Measurements from ENCODE around the gene MINDY1. TPM values are rescaled to one million over a fixed set of nuclear protein-coding genes. Genes with fewer than 3 reads are reported as not detected.

Gene MINDY1, protein sequence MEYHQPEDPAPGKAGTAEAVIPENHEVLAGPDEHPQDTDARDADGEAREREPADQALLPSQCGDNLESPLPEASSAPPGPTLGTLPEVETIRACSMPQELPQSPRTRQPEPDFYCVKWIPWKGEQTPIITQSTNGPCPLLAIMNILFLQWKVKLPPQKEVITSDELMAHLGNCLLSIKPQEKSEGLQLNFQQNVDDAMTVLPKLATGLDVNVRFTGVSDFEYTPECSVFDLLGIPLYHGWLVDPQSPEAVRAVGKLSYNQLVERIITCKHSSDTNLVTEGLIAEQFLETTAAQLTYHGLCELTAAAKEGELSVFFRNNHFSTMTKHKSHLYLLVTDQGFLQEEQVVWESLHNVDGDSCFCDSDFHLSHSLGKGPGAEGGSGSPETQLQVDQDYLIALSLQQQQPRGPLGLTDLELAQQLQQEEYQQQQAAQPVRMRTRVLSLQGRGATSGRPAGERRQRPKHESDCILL
- 10 to 100 TPM; 45.5 to 63.2 (median 49.5) TPM for total RNA-seq

DNA sequence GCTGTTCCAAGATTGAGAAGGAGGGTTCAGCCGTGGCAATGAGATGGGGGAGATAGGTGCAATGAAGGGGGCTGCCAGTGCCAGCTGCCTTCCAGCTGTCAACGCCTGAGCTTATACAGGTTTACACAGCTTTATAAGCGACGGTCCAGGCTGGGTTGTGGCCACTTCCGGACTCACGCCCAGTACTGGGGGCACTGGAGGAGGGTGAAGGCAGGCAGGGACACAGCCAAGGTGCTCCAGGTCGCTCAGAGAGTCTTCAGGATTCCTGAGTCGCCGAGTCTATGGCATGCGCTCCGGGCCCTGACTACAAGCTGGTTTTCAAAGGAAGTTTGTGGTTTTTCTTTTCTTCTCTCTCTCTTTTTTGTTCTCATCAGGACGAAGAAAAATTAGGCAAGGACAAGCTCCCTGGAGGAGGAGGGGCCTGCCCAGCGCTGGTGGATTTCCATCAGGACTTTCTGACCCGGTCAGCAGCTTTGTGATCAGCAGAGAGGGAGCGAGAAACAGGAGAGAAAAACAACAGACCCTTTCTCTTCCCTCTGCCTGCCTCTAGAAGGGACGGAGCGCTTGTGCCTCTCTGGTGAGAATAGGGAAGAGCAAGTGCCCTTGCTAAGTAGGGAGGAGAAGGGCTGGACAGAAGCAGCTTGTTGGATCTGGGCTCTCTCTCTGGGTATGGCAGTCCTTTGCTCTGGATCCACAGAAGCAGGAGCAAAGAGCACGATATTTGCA is at the start of gene MINDY1:
MINDY1 (minus strand) TSS at position 576 of the 726 bp plus-strand sequence. CDS start 4,285 bp downstream, outside the sequence.
- H3K9me3 ChIP-seq, result no peaks in the 10 kb centered on the region
- H3K4me1 ChIP-seq, result peaks cover 0 to 84% (median 52%) of the 10 kb centered on the region in 4 donors
- H3K4me3 ChIP-seq, result peak within 1 kb of the TSS; percentile 52 to 71 (median 64)
- peaks cover 0 to 11% (median 0%) of the 10 kb centered on the region in 3 donors for H3K36me3 ChIP-seq
- peak within 1 kb of the TSS; percentile 83 to 96 (median 91) for H3K27ac ChIP-seq
- 0 to 2% methylated on average over 18 of the region's 18 CpGs for WGBS, 2 donors
- no peaks in the 10 kb centered on the region for H3K27me3 ChIP-seq
- peak; percentile 54 to 79 for DNase-seq (ENCODE audit: low spot score in 2 of 2)
- TF ChIP-seq EP300 (IDR thresholded peaks at IDR 0.05) (peak; percentile 6 to 95), POLR2A (IDR thresholded peaks at IDR 0.05) (peak; percentile 48 to 67)
- TF ChIP-seq, protein P1, sequence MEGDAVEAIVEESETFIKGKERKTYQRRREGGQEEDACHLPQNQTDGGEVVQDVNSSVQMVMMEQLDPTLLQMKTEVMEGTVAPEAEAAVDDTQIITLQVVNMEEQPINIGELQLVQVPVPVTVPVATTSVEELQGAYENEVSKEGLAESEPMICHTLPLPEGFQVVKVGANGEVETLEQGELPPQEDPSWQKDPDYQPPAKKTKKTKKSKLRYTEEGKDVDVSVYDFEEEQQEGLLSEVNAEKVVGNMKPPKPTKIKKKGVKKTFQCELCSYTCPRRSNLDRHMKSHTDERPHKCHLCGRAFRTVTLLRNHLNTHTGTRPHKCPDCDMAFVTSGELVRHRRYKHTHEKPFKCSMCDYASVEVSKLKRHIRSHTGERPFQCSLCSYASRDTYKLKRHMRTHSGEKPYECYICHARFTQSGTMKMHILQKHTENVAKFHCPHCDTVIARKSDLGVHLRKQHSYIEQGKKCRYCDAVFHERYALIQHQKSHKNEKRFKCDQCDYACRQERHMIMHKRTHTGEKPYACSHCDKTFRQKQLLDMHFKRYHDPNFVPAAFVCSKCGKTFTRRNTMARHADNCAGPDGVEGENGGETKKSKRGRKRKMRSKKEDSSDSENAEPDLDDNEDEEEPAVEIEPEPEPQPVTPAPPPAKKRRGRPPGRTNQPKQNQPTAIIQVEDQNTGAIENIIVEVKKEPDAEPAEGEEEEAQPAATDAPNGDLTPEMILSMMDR (IDR thresholded peaks at IDR 0.05), result peak; percentile 42 to 77 (median 64)

DNA sequence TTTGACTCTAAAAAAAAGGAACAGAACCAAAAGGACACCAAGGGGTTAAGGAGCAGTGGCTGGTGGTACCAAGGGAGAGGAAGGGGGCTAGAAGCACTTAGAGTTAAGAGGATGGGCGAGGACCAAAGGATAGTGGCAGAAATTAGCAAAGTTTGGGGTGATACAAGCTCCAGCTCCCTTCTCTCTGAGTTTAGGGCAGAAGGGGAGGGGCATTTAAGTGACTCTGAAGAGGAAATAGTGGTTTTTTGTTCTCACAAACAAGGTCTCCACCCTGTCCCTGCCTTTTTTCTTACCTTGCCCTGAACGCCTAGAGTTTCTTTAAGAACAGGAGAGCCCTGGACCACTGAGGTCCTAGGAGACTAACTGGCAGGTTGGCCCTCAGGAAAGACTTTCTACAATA is 49.4 kb upstream of the MINDY1 start:
- H3K36me3 ChIP-seq, result peaks cover 0 to 54% (median 18%) of the 10 kb centered on the region in 3 donors
- peaks cover 0 to 44% (median 24%) of the 10 kb centered on the region in 4 donors for H3K4me1 ChIP-seq
- TF ChIP-seq EP300 (IDR thresholded peaks at IDR 0.05), result no peak
- no peak for TF ChIP-seq POLR2A (IDR thresholded peaks at IDR 0.05)
- TF ChIP-seq, protein P1 (IDR thresholded peaks at IDR 0.05), result no peak
- no peaks in the 10 kb centered on the region for H3K9me3 ChIP-seq
- peak overlapping the region in 1 of 4 donors; percentile 87 for H3K4me3 ChIP-seq
- no peaks in the 10 kb centered on the region for H3K27me3 ChIP-seq
- H3K27ac ChIP-seq, result peak overlapping the region; percentile 84 to 98 (median 97)
- WGBS, 2 donors, result 22 to 34% methylated on average over 2 of the region's 2 CpGs
- DNase-seq (ENCODE audit: low spot score in 2 of 2), result no peak

DNA sequence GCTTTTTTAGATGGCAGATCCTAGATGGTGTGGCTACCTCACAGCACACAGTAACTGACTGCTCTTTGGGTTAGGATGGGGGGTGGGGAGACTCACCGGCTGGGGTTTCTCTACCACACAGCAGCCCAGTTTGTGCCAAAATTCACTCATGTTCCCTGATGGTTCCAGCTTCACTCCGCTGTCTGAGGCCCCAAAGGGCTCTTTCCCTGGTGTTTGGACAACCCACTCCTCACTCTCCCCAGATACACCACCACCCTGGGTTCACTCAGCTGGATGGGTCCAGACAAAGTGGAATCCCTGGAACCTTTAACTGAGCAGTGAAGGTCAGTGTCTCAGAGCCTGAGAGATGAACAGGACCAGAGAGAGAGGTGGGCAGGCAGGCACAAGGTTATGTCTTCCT is 48.9 kb upstream of the MINDY1 start:
- H3K27me3 ChIP-seq, result no peaks in the 10 kb centered on the region
- WGBS, 2 donors, result 42 to 100% methylated on average over 1 to 2 of the region's 2 CpGs
- H3K4me3 ChIP-seq, result peak overlapping the region in 1 of 4 donors; percentile 87
- TF ChIP-seq EP300 (IDR thresholded peaks at IDR 0.05) (no peak), POLR2A (IDR thresholded peaks at IDR 0.05) (no peak)
- TF ChIP-seq, protein P1 (IDR thresholded peaks at IDR 0.05), result no peak
- no peak for DNase-seq (ENCODE audit: low spot score in 2 of 2)
- peaks cover 0 to 54% (median 18%) of the 10 kb centered on the region in 3 donors for H3K36me3 ChIP-seq
- H3K9me3 ChIP-seq, result no peaks in the 10 kb centered on the region
- peak overlapping the region; percentile 84 to 98 (median 97) for H3K27ac ChIP-seq
- peaks cover 0 to 42% (median 24%) of the 10 kb centered on the region in 4 donors for H3K4me1 ChIP-seq

DNA sequence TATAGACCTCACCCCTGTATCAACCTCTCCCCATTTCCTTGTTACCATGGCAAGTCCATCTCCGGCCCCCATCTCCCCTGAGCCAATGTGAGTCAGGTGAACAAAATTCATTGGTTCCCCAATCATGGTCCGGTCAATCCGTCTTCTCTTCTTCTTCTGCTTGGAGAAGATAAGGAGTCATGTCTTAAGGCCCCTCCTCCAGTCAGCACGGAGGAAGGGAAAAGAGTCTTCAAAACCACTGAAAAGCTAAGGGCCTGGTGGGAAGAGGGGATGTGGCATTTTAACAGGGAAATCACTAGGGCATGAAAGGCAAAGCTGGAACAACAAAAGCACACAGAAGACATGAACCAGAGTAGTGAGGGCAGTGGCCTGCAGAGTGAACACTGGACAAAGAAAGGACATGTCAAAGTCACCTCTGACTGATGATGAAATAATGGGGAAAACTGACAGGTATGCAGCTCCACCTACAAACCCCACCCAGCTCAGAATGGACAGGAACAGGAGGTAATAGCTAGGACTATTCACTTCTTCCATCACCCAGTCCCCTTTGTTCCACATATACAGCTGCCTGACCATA is 48.4 kb upstream of the MINDY1 start:
- Histone ChIP-seq H3K27ac (peak overlapping the region in 3 of 4 donors; percentile 97 to 98 (median 97)), H3K36me3 (peaks cover 0 to 54% (median 18%) of the 10 kb centered on the region in 3 donors), H3K9me3 (no peaks in the 10 kb centered on the region), H3K27me3 (no peaks in the 10 kb centered on the region), H3K4me1 (peaks cover 0 to 41% (median 24%) of the 10 kb centered on the region in 4 donors), H3K4me3 (no peak overlapping the region)
- WGBS, 2 donors, result 93 to 96% methylated on average over 4 of the region's 4 CpGs
- DNase-seq (ENCODE audit: low spot score in 2 of 2), result no peak
- TF ChIP-seq EP300 (IDR thresholded peaks at IDR 0.05), result no peak
- TF ChIP-seq, protein P1 (IDR thresholded peaks at IDR 0.05), result no peak
- no peak for TF ChIP-seq POLR2A (IDR thresholded peaks at IDR 0.05)

Data from tibial nerve (tissue), 4 donors.